NOMO-1 (cell line): Measurements from ENCODE around the gene KRTAP25-1.

Source experiments
- DNase-seq, 2 experiments: peaks; one replicate each; lab custom pipeline; 2025; ENCODE audit not compliant: unreplicated experiment in 2 of 2; lab: John Stamatoyannopoulos, UW

KRTAP25-1 gene

GRCh38 chr21:30251781-30252180, 37.5 kb downstream of the KRTAP25-1 start:
- DNase-seq = no peak

GRCh38 chr21:30249936-30250335, 39.4 kb downstream of the KRTAP25-1 start:
- no peak for DNase-seq

- no peak for DNase-seq
Observed at GRCh38 chr21:30248844-30249243, 40.5 kb downstream of the KRTAP25-1 start.

- no peak for DNase-seq
Observed at GRCh38 chr21:30245061-30245460, 44.3 kb downstream of the KRTAP25-1 start.

GRCh38 chr21:30243691-30244090, 45.6 kb downstream of the KRTAP25-1 start:
- DNase-seq = no peak

- no peak for DNase-seq
Observed at GRCh38 chr21:30240661-30241060, 48.7 kb downstream of the KRTAP25-1 start.
